Kidney epithelial cell (primary cell): Measurements from ENCODE around the gene DNAL1. TPM values are rescaled to one million over a fixed set of nuclear protein-coding genes. Genes with fewer than 3 reads are reported as not detected.
"Not testable (repeated sequence)": the region's sequence is repeated elsewhere in the genome, so short reads cannot be mapped to it uniquely, and the experiment has no call there.

ENCODE experiments used
- DNase-seq: peaks from one replicate; pipeline ENCODE4 v3.0.0-alpha.2; 2010; ENCODE audit warnings: low read depth
- H3K27me3 ChIP-seq: 2 replicates; pipeline ENCODE4 v1.6.0; 2011; ENCODE audit warnings: low read length; ENCODE audit not compliant: control insufficient read depth, insufficient read depth
- H3K36me3 ChIP-seq: 2 replicates; pipeline ENCODE4 v1.5.1; 2011; ENCODE audit warnings: low read length; ENCODE audit not compliant: control insufficient read depth, insufficient read depth
- H3K4me3 ChIP-seq: 2 replicates; pipeline ENCODE4 v1.5.1; 2011; ENCODE audit warnings: low read depth, mild to moderate bottlenecking, control low read depth, low read length
- total RNA-seq: library from RNA; depleted of rRNA; stranded (reverse); fragments of >200 nt; gene quantifications from 2 replicates; pipeline ENCODE4 v1.2.3, GENCODE V29; 2015
- TF ChIP-seq, protein P1 (sequence below): IDR thresholded peaks from 2 replicates; pipeline ENCODE4 v1.5.1; 2011; ENCODE audit warnings: mild to moderate bottlenecking, moderate library complexity, low read length, control low read depth, inconsistent platforms; ENCODE audit not compliant: insufficient read depth, poor library complexity, severe bottlenecking

DNAL1 gene
- total RNA-seq, 1 donor from 2014 or later = 19.3 TPM

DNA sequence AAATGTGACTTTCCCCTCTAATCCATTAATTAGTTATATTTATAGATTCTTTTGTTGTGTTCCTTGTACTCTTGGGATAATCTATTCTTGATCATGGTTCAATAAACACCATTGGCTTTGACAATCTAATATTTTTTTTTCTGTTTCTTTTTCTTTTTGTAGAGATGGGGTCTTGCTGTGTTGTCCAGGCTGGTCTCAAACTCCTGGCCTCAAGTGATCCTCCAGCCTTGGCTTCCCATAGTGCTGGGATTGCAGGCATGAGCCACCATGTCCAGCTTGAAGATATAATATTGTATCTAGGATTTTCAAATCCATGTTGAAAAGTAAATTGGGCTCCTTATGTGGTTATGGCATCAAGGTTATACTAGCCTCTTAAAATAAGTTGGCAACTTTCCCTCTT lies 6.2 kb downstream of the DNAL1 start:
- TF ChIP-seq, protein P1, sequence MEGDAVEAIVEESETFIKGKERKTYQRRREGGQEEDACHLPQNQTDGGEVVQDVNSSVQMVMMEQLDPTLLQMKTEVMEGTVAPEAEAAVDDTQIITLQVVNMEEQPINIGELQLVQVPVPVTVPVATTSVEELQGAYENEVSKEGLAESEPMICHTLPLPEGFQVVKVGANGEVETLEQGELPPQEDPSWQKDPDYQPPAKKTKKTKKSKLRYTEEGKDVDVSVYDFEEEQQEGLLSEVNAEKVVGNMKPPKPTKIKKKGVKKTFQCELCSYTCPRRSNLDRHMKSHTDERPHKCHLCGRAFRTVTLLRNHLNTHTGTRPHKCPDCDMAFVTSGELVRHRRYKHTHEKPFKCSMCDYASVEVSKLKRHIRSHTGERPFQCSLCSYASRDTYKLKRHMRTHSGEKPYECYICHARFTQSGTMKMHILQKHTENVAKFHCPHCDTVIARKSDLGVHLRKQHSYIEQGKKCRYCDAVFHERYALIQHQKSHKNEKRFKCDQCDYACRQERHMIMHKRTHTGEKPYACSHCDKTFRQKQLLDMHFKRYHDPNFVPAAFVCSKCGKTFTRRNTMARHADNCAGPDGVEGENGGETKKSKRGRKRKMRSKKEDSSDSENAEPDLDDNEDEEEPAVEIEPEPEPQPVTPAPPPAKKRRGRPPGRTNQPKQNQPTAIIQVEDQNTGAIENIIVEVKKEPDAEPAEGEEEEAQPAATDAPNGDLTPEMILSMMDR = no peak
- no peak for DNase-seq
- H3K27me3 ChIP-seq = no peaks in the 10 kb centered on the region
- H3K4me3 ChIP-seq = no peak overlapping the region
- no peaks in the 10 kb centered on the region for H3K36me3 ChIP-seq

DNA sequence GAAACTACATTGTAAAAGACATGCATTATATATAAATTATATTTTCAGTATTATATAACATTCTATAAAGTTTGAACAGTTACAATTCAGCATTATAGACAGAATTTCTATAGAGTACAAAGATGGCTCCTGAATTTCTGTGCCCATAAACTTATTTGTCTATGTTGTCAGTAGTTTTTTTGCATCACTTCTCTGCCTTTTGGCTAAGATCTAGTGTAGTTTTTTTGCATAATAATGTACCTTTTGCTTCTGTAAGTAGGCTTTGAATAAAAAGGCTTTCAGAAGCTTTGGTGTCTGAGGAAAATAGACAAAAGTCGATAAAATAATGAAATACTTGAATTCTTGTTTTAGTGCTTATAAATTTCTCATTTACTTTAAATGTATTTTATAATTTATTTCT lies 11.1 kb downstream of the DNAL1 start:
- TF ChIP-seq, protein P1 = no peak
- no peak for DNase-seq
- Histone ChIP-seq H3K36me3 (no peaks in the 10 kb centered on the region), H3K27me3 (no peaks in the 10 kb centered on the region), H3K4me3 (no peak overlapping the region)

DNA sequence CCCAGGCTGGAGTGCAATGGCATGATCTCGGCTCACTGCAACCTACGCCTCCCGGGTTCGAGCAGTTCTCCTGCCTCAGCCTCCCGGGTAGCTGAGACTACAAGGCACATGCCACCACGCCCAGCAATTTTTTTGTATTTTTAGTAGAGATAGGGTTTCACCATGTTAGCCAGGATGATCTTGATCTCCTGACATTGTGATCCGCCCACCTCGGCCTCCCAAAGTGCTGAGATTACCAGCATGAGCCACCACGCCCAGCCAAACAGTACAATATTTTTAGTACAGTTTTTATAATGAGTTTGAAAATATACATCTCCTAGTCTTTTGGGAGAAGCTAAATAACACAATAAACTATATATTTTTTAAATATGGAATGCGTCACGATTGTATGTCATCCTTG lies 14.4 kb downstream of the DNAL1 start:
- H3K4me3 ChIP-seq, H3K27me3 ChIP-seq, DNase-seq, H3K36me3 ChIP-seq: not testable (repeated sequence)

DNA sequence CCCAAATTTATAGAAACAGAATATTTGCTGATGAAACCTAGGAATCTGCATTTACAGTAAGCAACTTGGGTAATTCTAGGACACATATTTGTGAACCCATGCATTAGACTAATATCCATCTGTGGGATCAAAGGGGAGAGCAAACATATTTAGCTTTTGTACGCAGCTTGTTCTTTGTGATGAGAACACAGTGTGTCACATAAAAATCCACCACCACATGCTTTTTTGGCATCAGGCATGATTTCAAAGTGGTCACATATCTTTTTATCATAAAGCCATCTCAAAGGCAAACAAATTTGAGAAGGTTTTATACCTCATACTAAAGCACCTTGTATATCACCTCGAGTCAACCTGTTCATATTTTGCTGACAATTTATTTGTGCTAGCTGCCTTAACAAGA lies 15.7 kb downstream of the DNAL1 start:
- H3K36me3 ChIP-seq = no peaks in the 10 kb centered on the region
- TF ChIP-seq, protein P1 = no peak
- no peak overlapping the region for H3K4me3 ChIP-seq
- no peaks in the 10 kb centered on the region for H3K27me3 ChIP-seq
- DNase-seq = no peak

DNA sequence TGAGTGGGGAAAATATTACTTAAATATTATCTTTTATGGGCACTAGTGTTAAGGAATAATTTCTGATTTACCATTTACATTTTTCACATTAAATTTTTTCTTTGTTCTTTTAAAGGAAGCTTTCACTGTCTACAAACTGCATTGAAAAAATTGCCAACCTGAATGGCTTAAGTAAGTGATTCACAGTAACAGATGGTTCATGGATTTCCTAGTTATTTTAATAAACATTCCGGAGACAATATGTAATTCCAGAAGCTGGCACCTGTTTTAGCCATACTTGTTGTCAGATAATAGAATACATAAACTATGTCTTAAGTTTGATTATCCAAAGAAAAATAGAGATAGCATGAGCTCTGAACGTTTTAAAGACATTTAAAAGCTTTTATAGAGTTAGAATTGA lies 17.1 kb downstream of the DNAL1 start:
- TF ChIP-seq, protein P1 = no peak
- Histone ChIP-seq H3K4me3 (no peak overlapping the region), H3K27me3 (no peaks in the 10 kb centered on the region), H3K36me3 (no peaks in the 10 kb centered on the region)
- DNase-seq = no peak

DNA sequence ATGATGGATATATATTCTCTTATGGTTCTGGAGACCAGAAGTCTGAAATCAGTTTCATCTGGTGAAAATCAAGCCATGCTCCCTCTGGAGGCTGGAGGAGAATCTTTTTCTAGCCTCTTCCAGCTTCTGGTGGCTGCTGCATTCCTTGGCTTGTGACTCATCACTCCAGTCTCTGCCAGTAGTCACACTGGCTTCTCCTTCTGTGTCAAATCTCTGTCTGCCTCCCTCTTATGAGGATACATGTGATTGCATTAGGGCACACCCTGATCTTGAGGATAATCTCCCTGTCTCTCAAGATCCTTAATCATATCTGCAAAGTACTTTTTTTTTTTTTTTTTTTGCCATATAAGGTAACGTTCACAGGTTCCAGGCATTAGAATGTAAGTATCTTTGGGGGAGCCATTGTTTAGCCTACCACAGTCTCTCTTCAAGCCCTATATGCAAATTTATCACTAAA lies 17.7 kb downstream of the DNAL1 start:
- Histone ChIP-seq H3K27me3 (no peaks in the 10 kb centered on the region), H3K4me3 (no peak overlapping the region), H3K36me3 (no peaks in the 10 kb centered on the region)
- TF ChIP-seq, protein P1 = peak; percentile 57
- peak; percentile 82 for DNase-seq
